HG02970 (cell line): ENCODE results near the gene IGFBP6.

Experiments used
- ATAC-seq: cut with Tn5 transposase; IDR thresholded peaks from one replicate; pipeline ENCODE4 v1.9.1; 2021; ENCODE audit warnings: mild to moderate bottlenecking, moderate library complexity, moderate number of reproducible peaks; ENCODE audit not compliant: unreplicated experiment, low FRiP score

The IGFBP6 gene

GRCh38 chr12:53069621-53070410, 27.7 kb upstream of the IGFBP6 start:
- ATAC-seq, result no peak

DNA sequence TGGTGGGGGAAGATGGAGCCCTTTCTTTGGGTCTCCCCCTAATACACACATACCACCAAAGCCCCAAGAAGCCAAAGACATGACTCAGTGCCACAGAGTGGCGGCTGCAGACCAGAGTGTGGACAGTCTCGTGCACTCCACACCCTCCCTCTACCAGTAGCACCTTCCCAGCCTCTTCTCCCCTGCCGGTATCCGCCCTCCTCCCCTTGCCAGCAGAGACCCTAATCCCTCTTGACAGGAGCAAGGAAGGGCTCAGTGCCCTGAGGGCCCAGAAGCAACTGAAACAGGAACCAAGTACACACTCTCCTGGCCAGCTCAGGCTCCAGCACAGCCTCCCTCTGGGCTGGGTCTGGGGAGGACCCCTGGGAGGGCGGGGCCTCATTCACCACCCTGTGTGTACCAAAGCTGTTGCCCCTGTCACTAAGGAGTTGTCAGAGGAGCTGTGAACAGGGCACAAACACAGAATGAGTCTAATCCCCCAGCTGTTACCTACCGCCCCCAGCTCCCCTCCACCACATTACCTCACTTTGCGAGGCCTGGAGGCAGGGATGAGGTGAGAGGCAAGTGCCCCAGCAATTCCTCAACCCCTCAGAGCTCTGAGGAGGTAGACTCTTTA, 26.5 kb upstream of the IGFBP6 start:
- no peak for ATAC-seq

DNA sequence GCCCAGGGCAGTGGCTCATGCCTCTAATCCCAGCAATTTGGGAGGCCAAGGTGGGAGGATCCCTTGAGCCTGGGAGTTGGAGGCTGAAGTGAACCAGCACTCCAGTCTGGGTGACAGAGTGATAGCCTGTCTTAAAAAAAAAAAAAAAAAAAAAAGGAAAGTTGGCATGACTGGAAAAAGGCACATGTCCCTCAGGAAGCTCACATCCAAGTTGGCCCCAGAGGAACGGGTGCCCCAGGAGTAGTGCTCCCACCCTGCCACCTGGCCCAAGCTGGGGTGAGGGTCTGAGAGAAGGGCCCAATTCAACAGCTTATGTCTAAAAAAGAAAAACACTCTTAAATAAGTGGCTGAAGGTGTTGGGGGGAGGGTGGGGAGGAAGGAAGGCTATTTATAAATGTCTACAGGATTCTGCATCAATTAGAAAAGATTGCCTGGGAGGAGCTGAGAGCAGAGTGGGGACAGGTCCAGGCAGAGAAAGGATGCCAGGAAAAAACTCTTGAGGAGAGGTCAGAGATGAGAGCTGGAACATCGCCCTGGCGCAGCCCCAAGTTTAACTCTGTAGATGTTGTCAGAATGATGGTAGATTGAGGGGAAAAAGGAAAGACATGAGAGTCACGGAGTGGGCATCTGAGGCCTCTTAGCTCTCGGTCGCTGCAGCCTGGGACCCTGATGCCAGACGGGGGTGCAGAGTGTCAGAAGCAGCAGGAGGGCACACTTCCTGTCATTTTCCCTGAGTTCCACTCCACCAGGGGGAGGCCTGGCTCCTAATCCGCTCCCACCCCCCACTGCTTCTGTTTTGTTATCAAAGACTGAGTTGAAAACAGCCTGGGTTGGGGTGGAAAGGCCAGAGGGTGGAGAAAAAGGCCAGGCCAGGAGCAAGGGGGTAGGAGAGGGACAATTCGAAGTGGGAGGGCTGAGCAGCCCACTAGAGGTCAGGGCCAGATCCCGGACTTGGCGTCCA, 25.6 kb upstream of the IGFBP6 start:
- ATAC-seq, result no peak

- ATAC-seq, result no peak
These were observed 23.6 kb upstream of the IGFBP6 start for GRCh38 chr12:53073881-53074280.

DNA sequence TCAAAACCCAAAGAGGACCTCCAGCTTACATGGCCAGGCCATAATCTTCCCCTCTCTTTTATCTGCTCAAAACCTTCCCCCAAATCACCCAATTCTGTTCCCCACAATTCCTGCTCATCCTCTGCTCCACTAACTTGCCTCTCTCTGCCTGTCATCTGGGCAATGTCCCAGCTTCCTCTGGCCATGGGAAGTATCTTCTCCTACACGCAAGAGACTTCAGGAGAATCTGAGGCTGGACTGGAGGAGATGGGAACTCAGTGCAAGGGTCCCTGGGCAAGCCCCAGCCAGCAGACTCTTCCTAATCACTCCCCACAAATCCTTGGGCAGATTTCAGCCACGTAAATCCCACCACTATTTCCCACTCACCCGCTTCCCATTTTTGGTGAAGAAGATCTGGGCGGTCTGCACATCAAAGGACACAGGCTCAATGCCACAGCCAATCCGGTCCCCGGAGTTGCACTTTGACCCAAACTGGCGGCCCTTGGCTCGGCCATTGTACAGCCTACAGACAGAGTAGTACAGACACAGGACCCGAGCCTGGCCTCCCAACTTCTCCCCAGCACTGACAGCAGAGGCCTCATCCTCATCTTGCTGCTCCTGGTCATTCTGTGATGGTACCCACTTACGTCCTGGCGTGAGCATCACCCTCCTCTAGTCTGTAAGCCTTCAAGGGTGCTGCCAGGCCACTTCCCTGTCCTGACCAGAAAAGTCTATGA, 23.0 kb upstream of the IGFBP6 start:
- no peak for ATAC-seq

DNA sequence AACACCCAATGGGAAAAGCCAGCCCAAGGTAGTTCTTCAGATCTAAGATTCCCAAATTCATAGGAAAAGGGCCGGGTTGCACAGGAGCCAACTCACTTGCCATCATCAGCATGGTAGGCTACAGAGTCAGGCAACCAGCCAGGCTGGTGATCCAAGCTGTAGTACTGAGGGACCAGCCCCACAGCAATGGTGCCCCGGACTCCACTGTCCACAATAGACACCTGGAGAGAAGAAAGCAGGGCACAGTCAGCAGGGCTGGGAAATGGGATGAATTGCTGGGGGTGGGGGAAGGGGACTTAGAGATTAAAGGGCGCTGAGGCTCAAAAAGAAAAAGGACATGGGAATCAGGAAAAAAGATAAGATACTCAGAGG, 22.5 kb upstream of the IGFBP6 start:
- ATAC-seq, result no peak

- ATAC-seq, result no peak
These were observed 21.0 kb upstream of the IGFBP6 start for GRCh38 chr12:53076461-53076860.

GRCh38 chr12:53077030-53077429, 20.4 kb upstream of the IGFBP6 start:
- no peak for ATAC-seq

- no peak for ATAC-seq
These were observed 18.8 kb upstream of the IGFBP6 start for GRCh38 chr12:53078425-53079225.

DNA sequence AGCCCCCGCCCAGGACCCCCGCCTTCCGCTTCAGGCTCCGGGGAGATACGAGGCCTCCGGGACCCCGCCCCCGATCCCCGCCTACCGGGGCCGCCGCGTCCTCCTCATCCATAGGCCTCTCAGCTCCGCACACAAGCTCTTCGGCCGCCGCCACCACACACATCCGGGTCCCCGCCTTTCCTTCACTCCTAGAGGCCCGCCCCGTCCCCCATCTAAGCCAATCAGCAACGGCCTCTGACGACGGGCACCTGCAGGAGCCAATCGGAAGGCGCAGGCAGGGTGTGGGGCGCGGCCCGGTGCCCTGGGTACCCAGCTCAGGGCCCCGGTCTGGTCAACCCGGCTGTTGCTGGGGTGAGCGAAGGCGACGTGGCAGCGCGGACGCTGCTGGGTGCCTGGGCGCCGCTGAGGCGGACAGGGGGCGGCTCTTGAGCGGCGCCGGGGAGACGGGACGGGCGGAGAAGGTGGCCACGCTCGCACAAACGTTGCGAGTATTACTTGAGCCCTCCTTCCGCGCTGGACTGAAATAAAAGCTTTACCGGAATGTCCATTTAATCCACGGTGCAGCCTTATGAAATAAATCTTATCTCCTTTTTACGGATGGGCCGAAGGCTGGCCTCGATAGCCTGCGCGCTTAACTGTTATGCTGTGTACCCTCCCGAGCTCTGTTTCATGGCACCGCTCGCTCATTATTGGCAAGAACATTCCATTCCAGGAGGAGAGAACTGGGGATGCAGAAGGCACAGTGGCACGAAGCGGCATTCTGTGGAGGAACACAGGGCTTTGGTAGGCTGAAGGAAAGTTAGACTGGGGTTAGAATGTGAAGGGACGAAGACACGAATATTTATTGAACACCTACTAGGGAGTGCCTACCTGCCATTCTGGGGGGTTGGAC, 18.0 kb upstream of the IGFBP6 start, which contains the start of gene SPRYD3:
TSS of gene SPRYD3 (minus strand) at position 165 of the 892 bp plus-strand sequence. CDS start at position 108, 57 bp downstream.
- peak; percentile 97 for ATAC-seq

GRCh38 chr12:53082637-53083175, 14.8 kb upstream of the IGFBP6 start:
- ATAC-seq, result no peak

GRCh38 chr12:53086361-53086760, 11.1 kb upstream of the IGFBP6 start:
- no peak for ATAC-seq

- no peak for ATAC-seq
These were observed 7.4 kb upstream of the IGFBP6 start for GRCh38 chr12:53090105-53090504.

DNA sequence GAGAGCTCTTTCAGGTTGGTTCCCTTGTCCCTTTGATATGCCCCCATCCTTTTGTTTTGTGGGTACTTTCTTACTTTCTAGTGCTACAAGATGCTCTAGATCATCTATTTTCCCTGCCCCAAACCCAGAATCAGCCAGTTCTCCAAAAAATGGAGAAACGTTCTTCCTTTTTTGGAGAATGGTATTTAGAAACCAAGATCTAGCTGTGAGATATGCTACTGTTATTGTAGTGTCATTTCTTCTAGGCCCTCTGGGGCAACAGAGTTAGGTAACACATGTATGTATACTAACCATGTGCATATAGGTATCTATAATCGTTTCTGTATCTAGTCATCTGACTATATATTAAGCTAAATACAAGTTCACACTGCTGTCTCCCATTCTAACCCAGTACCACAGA, 6.9 kb upstream of the IGFBP6 start:
- ATAC-seq, result no peak

DNA sequence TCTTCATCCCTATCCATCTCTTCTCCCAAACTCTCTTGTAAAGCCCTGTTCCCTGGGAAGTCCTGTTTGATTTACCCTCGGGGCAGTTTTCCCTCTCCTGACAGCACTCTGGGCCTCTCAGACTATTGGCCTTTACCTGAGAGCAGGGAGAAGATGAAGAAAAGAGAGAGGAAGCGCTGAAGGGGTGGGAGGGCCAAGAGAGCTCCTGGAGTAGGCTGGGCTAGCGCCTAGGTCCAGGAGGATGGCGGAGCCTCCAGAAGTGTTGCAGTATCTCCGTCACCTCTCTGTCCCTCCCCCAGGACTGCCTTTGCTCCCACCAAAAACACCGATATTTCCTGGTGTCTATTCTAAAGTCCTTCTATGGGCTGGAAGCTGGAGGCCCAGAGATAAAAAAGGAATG, 5.7 kb upstream of the IGFBP6 start:
- no peak for ATAC-seq

DNA sequence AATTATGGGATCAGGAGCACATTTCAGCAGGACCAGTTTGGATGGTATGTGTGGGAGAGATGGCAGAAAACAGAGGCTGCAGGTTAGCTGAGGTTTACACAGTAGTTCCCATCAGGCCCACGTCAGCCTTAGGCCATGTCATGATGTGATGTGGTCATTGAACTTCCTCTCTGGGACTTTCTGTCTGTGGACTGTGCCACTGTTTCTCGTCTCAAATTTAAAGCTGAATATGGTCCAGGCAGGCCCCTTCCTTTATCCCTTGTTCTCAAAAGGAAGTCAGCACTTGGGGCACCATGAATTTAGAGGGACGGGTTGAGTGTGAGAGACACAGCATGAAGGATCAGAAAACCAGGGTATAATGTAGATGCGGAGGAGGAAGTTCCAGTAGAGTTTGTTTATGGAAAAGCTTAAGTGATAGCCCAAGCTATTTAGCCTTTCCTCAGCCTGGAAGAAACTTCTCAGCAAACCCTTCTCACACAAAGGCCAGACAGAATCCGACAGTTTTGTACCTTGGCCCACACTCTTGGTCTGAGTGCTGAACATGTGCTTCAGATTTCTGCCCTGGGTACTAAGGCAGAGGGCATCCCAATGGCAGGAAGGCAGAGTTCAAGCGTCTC, 3.6 kb upstream of the IGFBP6 start:
- no peak for ATAC-seq

GRCh38 chr12:53094394-53094787, 3.1 kb upstream of the IGFBP6 start:
- ATAC-seq, result no peak
